B cell (primary cell): ENCODE measurements around the gene PRRC2A. TPM values are rescaled to one million over a fixed set of nuclear protein-coding genes. Genes with fewer than 3 reads are reported as not detected.

ENCODE experiments used
- ATAC-seq: fragments of 200-7000 bp; cut with Tn5 transposase; one replicate; pipeline ENCODE4 v1.10.0; 2021; ENCODE audit warnings: low read depth, mild to moderate bottlenecking, moderate number of reproducible peaks, moderate library complexity
- CTCF ChIA-PET: fragments of 350-600 bp; sonication (Branson Sonifier 250); formaldehyde crosslinking; loops from one replicate; lab custom pipeline; 2021; ENCODE audit warnings: antibody characterized with exemption, inconsistent platforms; lab: Charles Lee
- POLR2A ChIA-PET: fragments of 350-600 bp; sonication (Branson Sonifier 250); formaldehyde crosslinking; loops from one replicate; lab custom pipeline; 2021; ENCODE audit warnings: antibody characterized with exemption; lab: Charles Lee
- DNase-seq: peaks from one replicate; pipeline ENCODE4 v3.0.0; 2013
- H2AFZ ChIP-seq: 2 replicates; pipeline ENCODE4 v1.6.1; 2012; ENCODE audit warnings: mild to moderate bottlenecking, low read depth, low read length; ENCODE audit not compliant: insufficient read depth, poor library complexity, severe bottlenecking
- H3K27ac ChIP-seq, 2 donors: 1 replicate in 1 of 2; 2 replicates in 1 of 2; pipeline ENCODE4 v1.5.1; 2012 to 2013; ENCODE audit warnings: low read length in 2 of 2, mild to moderate bottlenecking in 2 of 2, moderate library complexity in 1 of 2
- H3K27me3 ChIP-seq, 4 experiments: fragments of 200-600 bp in 1 of 4; sonication (generic) in 1 of 4; replicated peaks in 1 of 4; 1 replicate in 2 of 4; 2 replicates in 2 of 4; pipeline versions ENCODE4 v1.6.1 to v1.7.0; 2013 to 2016; ENCODE audit warnings: low read length in 3 of 4, mild to moderate bottlenecking in 2 of 4, mixed read lengths in 1 of 4, moderate library complexity in 1 of 4; ENCODE audit not compliant: insufficient read depth in 4 of 4, control insufficient read depth in 3 of 4; ENCODE audit errors: control extremely low read depth in 1 of 4
- H3K36me3 ChIP-seq, 2 experiments: replicated peaks in 1 of 2; 1 replicate in 1 of 2; 2 replicates in 1 of 2; pipeline versions ENCODE4 v1.6.1 to v1.7.1; 2013; ENCODE audit warnings: low read length in 1 of 2; ENCODE audit not compliant: insufficient read depth in 2 of 2, control insufficient read depth in 1 of 2; ENCODE audit errors: control extremely low read depth in 1 of 2, extremely low read depth in 1 of 2
- H3K4me1 ChIP-seq, 2 donors: fragments of 200-600 bp in 1 of 2; sonication (generic) in 1 of 2; 1 replicate in 1 of 2; 2 replicates in 1 of 2; pipeline versions ENCODE4 v1.5.1 to v1.6.1; 2013 to 2017; ENCODE audit warnings: low read length in 2 of 2; ENCODE audit not compliant: control insufficient read depth in 2 of 2, insufficient read depth in 2 of 2
- H3K4me2 ChIP-seq: replicated peaks from 2 replicates; pipeline ENCODE3; 2012; ENCODE audit warnings: mild to moderate bottlenecking, low read depth, low read length; ENCODE audit not compliant: poor library complexity, severe bottlenecking
- H3K4me3 ChIP-seq, 5 experiments: fragments of 200-600 bp in 1 of 5; sonication (generic) in 1 of 5; 1 replicate in 3 of 5; 2 replicates in 2 of 5; pipeline versions ENCODE4 v1.5.1 to v1.7.0; 2011 to 2016; ENCODE audit warnings: low read length in 4 of 5, mild to moderate bottlenecking in 4 of 5, low read depth in 2 of 5, control low read depth in 1 of 5, moderate library complexity in 1 of 5; ENCODE audit not compliant: insufficient read depth in 1 of 5; ENCODE audit errors: control extremely low read depth in 1 of 5, extremely low read depth in 1 of 5
- H3K79me2 ChIP-seq: fragments of 200-600 bp; sonication (generic); one replicate; pipeline ENCODE4 v1.6.0; 2016; ENCODE audit warnings: low read length; ENCODE audit not compliant: control insufficient read depth, insufficient read depth
- H3K9ac ChIP-seq: fragments of 200-600 bp; sonication (generic); 2 replicates; pipeline ENCODE4 v1.6.1; 2017; ENCODE audit warnings: mild to moderate bottlenecking, low read length, moderate library complexity
- H3K9me3 ChIP-seq, 3 donors: one replicate each; pipeline versions ENCODE4 v1.6.1 to v1.7.1; 2013; ENCODE audit warnings: low read length in 2 of 3; ENCODE audit not compliant: control insufficient read depth in 2 of 3, insufficient read depth in 1 of 3; ENCODE audit errors: control extremely low read depth in 1 of 3
- H4K20me1 ChIP-seq: 2 replicates; pipeline ENCODE4 v1.6.0; 2012; ENCODE audit warnings: mild to moderate bottlenecking, low read length; ENCODE audit not compliant: insufficient read depth, control insufficient read depth, poor library complexity, severe bottlenecking
- H3K27ac Mint-ChIP-seq: one replicate; pipeline ENCODE4 v1.8.0; 2021; ENCODE audit warnings: mixed read lengths
- H3K27me3 Mint-ChIP-seq: one replicate; pipeline ENCODE4 v1.8.0; 2021; ENCODE audit warnings: mixed read lengths
- H3K4me1 Mint-ChIP-seq: one replicate; pipeline ENCODE4 v1.8.0; 2021; ENCODE audit warnings: mixed read lengths
- H3K4me3 Mint-ChIP-seq: one replicate; pipeline ENCODE4 v1.8.0; 2021; ENCODE audit warnings: mixed read lengths
- H3K9me3 Mint-ChIP-seq: one replicate; pipeline ENCODE4 v1.8.0; 2022; ENCODE audit warnings: mixed read lengths; ENCODE audit not compliant: insufficient read depth
- CTCF ChIP-seq: fragments of 200-600 bp; IDR thresholded peaks from one replicate; pipeline ENCODE4 v1.8.0; 2022; ENCODE audit warnings: antibody characterized with exemption, mild to moderate bottlenecking
- EZH2 ChIP-seq: IDR thresholded peaks from 2 replicates; pipeline ENCODE4 v1.6.1; 2012; ENCODE audit warnings: borderline replicate concordance, low read depth, mild to moderate bottlenecking, moderate library complexity, low read length; ENCODE audit not compliant: insufficient read depth, poor library complexity, severe bottlenecking
- WGBS: methylation state at CpG from one replicate; pipeline ENCODE4 v1.1.5; 2013; ENCODE audit warnings: missing lambda C conversion rate; ENCODE audit not compliant: insufficient coverage; 5-methylcytosine and 5-hydroxymethylcytosine counted together
- intact Hi-C: fragments of 100-400 bp; cut with micrococcal nuclease; formaldehyde crosslinking; loops from one replicate; pipeline ENCODE4 v1.10.0; 2022
- polyA plus RNA-seq: library from polyadenylated mRNA; depleted of rRNA; stranded (reverse); fragments of >200 nt; gene quantifications from 2 replicates; pipeline ENCODE4 v1.2.3, GENCODE V29; 2012
- total RNA-seq, 2 donors: library from RNA; stranded (reverse); fragments of 120-200 nt in 1 of 2; gene quantifications; 1 replicate in 1 of 2; 2 replicates in 1 of 2; pipeline versions ENCODE4 v1.2.3 to v1.2.4, GENCODE V29; 2013 to 2022

Gene PRRC2A
- total and polyA plus RNA-seq, 2 donors (not counting 1 experiment from before 2014, with no cell fraction given) = 153 to 265 TPM

- POLR2A ChIA-PET = no interaction called here
- Mint-ChIP-seq H3K27ac (no peak overlapping the region), H3K9me3 (no peaks in the 10 kb centered on the region), H3K27me3 (no peaks in the 10 kb centered on the region), H3K4me1 (no peaks in the 10 kb centered on the region), H3K4me3 (no peak overlapping the region)
- H3K27me3 ChIP-seq = no peaks in the 10 kb centered on the region
- H3K79me2 ChIP-seq = no peaks in the 10 kb centered on the region
- WGBS = no CpG with 5 or more reads among the region's 4 CpGs
- H2AFZ ChIP-seq = no peak overlapping the region
- TF ChIP-seq EZH2 (no peak), CTCF (no peak)
- CTCF ChIA-PET = no interaction called here
- no peak overlapping the region for H3K4me3 ChIP-seq
- no peak overlapping the region for H3K4me2 ChIP-seq
- H4K20me1 ChIP-seq = peaks cover 18% of the 10 kb centered on the region
- no peaks in the 10 kb centered on the region for H3K9me3 ChIP-seq
- no peak overlapping the region for H3K27ac ChIP-seq
- intact Hi-C loops = no loop called here
- no peak overlapping the region for H3K9ac ChIP-seq
- peaks cover 11 to 90% of the 10 kb centered on the region in 2 experiments for H3K36me3 ChIP-seq
- DNase-seq (no peak), ATAC-seq (no peak)
- H3K4me1 ChIP-seq = no peaks in the 10 kb centered on the region
These were observed 20.9 kb downstream of the PRRC2A start for GRCh38 chr6:31641370-31641769.

- Histone ChIP-seq H3K79me2 (peaks cover 11% of the 10 kb centered on the region), H3K4me3 (no peak overlapping the region), H2AFZ (no peak overlapping the region), H3K36me3 (peaks cover 9 to 92% of the 10 kb centered on the region in 2 experiments), H3K9me3 (no peaks in the 10 kb centered on the region), H4K20me1 (peaks cover 24% of the 10 kb centered on the region), H3K27me3 (no peaks in the 10 kb centered on the region), H3K27ac (no peak overlapping the region), H3K9ac (no peak overlapping the region), H3K4me2 (no peak overlapping the region), H3K4me1 (no peaks in the 10 kb centered on the region)
- CTCF ChIA-PET = no interaction called here
- intact Hi-C loops = no loop called here
- no peaks in the 10 kb centered on the region for H3K9me3 Mint-ChIP-seq
- POLR2A ChIA-PET = interaction anchor here (0.7 to 1.0 kb wide), 2 partner anchors 20 kb away, joined by 3 to 4 read pairs; no protein-coding TSS in a partner anchor
- no peak for TF ChIP-seq EZH2
- TF ChIP-seq CTCF = no peak
- H3K4me1 Mint-ChIP-seq = no peaks in the 10 kb centered on the region
- H3K27ac Mint-ChIP-seq = no peak overlapping the region
- H3K27me3 Mint-ChIP-seq = no peaks in the 10 kb centered on the region
- no peak for ATAC-seq
- no peak for DNase-seq
- WGBS = 95% methylated on average over 4 of the region's 6 CpGs
- H3K4me3 Mint-ChIP-seq = no peak overlapping the region
These were observed 22.5 kb downstream of the PRRC2A start for GRCh38 chr6:31642798-31643570.
